Stimulated activated CD4-positive, alpha-beta T cell treated with anti-CD3 and anti-CD28 coated beads, Interleukin-4, amount 100 ng/mL, for 48 hours (primary cell): ENCODE results near the gene ELOVL4.

Experiments
- DNase-seq, 2 donors: peaks; one replicate each; pipeline ENCODE4 v3.0.0-alpha.2; 2020; ENCODE audit warnings: low read depth in 2 of 2

ELOVL4 gene

GRCh38 chr6:79947191-79948186 is at the start of gene ELOVL4:
Gene ELOVL4 (minus strand): TSS chr6:79947553. CDS start chr6:79947279, 274 bp downstream.
- peak; percentile 24 to 52 for DNase-seq

GRCh38 chr6:79993911-79994309 is 46.6 kb upstream of the ELOVL4 start:
- DNase-seq = no peak

- no peak for DNase-seq
Observed at GRCh38 chr6:79993012-79993910, 45.9 kb upstream of the ELOVL4 start.

GRCh38 chr6:79989641-79990040 is 42.3 kb upstream of the ELOVL4 start:
- no peak for DNase-seq

- DNase-seq = no peak
Observed at GRCh38 chr6:79985128-79985527, 37.8 kb upstream of the ELOVL4 start.

- DNase-seq = no peak
Observed at GRCh38 chr6:79984261-79984660, 36.9 kb upstream of the ELOVL4 start.

- no peak for DNase-seq
Observed at GRCh38 chr6:79981652-79982051, 34.3 kb upstream of the ELOVL4 start.

- no peak for DNase-seq
Observed at GRCh38 chr6:79971193-79971592, 23.8 kb upstream of the ELOVL4 start.

- DNase-seq = no peak
Observed at GRCh38 chr6:79969784-79970183, 22.4 kb upstream of the ELOVL4 start.

GRCh38 chr6:79967178-79967577 is 19.8 kb upstream of the ELOVL4 start:
- DNase-seq = no peak

GRCh38 chr6:79964607-79965081 is 17.3 kb upstream of the ELOVL4 start:
- no peak for DNase-seq

GRCh38 chr6:79954849-79955248 is 7.5 kb upstream of the ELOVL4 start:
- DNase-seq = no peak

GRCh38 chr6:79949233-79949632 is 1.9 kb upstream of the ELOVL4 start:
- DNase-seq = peak in 1 of 2 donors; percentile 30

- no peak for DNase-seq
Observed at GRCh38 chr6:79946272-79947190, 822 bp downstream of the ELOVL4 start.

GRCh38 chr6:79943133-79943532 is 4.2 kb downstream of the ELOVL4 start:
- DNase-seq = no peak

- no peak for DNase-seq
Observed at GRCh38 chr6:79941489-79942151, 5.7 kb downstream of the ELOVL4 start.

- no peak for DNase-seq
Observed at GRCh38 chr6:79928478-79928998, 18.8 kb downstream of the ELOVL4 start.

- no peak for DNase-seq
Observed at GRCh38 chr6:79927758-79928157, 19.6 kb downstream of the ELOVL4 start.

- DNase-seq = no peak
Observed at GRCh38 chr6:79923270-79923669, 24.1 kb downstream of the ELOVL4 start.

GRCh38 chr6:79922018-79922417 is 25.3 kb downstream of the ELOVL4 start:
- DNase-seq = no peak
